Stimulated activated naive CD8-positive, alpha-beta T cell treated with anti-CD3 and anti-CD28 coated beads, Interleukin-15, amount 100 ng/mL, for 72 hours (primary cell): ENCODE measurements around the gene DNAAF6.
"Not testable (repeated sequence)": the region's sequence is repeated elsewhere in the genome, so short reads cannot be mapped to it uniquely, and the experiment has no call there.

ENCODE experiments used
- ATAC-seq: fragments of 150-1000 bp; cut with Tn5 transposase; 2 replicates; pipeline ENCODE4 v1.10.0; 2021; ENCODE audit warnings: mild to moderate bottlenecking, moderate library complexity
- DNase-seq, 2 donors: peaks; one replicate each; pipeline ENCODE4 v3.0.0; 2021 to 2022
- H3K27ac Mint-ChIP-seq, 2 donors: one replicate each; pipeline ENCODE4 v1.8.0; 2022; ENCODE audit warnings: mild to moderate bottlenecking in 2 of 2, mixed read lengths in 2 of 2, moderate library complexity in 2 of 2
- H3K27me3 Mint-ChIP-seq: one replicate; pipeline ENCODE4 v1.8.0; 2022; ENCODE audit warnings: mixed read lengths
- H3K4me1 Mint-ChIP-seq: one replicate; pipeline ENCODE4 v1.8.0; 2022; ENCODE audit warnings: mild to moderate bottlenecking, mixed read lengths
- H3K4me3 Mint-ChIP-seq, 2 donors: one replicate each; pipeline ENCODE4 v1.8.0; 2022; ENCODE audit warnings: mild to moderate bottlenecking in 2 of 2, mixed read lengths in 2 of 2, moderate library complexity in 1 of 2
- H3K9me3 Mint-ChIP-seq, 2 donors: one replicate each; pipeline ENCODE4 v1.8.0; 2022; ENCODE audit warnings: mixed read lengths in 2 of 2

Gene DNAAF6

GRCh38 chrX:107205770-107206696 lies at the start of gene DNAAF6, which contains the start of gene NUP62CL:
DNAAF6 (plus strand) TSS chrX:107206611; CDS start chrX:107212876, 6,265 bp downstream.
NUP62CL (minus strand) TSS chrX:107206433; CDS start chrX:107175146, 31,287 bp downstream.
- no peaks in the 10 kb centered on the region for H3K9me3 Mint-ChIP-seq
- H3K4me1 Mint-ChIP-seq, result peaks cover 5% of the 10 kb centered on the region
- ATAC-seq (peak; percentile 98), DNase-seq (peak; percentile 63 to 75)
- peak within 1 kb of the TSS; percentile 84 to 85 for H3K4me3 Mint-ChIP-seq
- H3K27ac Mint-ChIP-seq, result peak within 1 kb of the TSS; percentile 19 to 83
- no peaks in the 10 kb centered on the region for H3K27me3 Mint-ChIP-seq

- DNase-seq, H3K27ac Mint-ChIP-seq, ATAC-seq, H3K4me3 Mint-ChIP-seq, H3K4me1 Mint-ChIP-seq, H3K9me3 Mint-ChIP-seq, H3K27me3 Mint-ChIP-seq: not testable (repeated sequence)
Measured at GRCh38 chrX:107157618-107158017, 48.8 kb upstream of the DNAAF6 start.

GRCh38 chrX:107167163-107167921 lies 39.1 kb upstream of the DNAAF6 start:
- H3K27me3 Mint-ChIP-seq, result no peaks in the 10 kb centered on the region
- no peak overlapping the region for H3K4me3 Mint-ChIP-seq

GRCh38 chrX:107168257-107168656 lies 38.2 kb upstream of the DNAAF6 start:
- ATAC-seq (no peak), DNase-seq (no peak)
- H3K27me3 Mint-ChIP-seq, result no peaks in the 10 kb centered on the region
- H3K4me1 Mint-ChIP-seq, result no peaks in the 10 kb centered on the region
- H3K4me3 Mint-ChIP-seq, result no peak overlapping the region
- H3K9me3 Mint-ChIP-seq, result no peaks in the 10 kb centered on the region
- H3K27ac Mint-ChIP-seq, result no peak overlapping the region

More at GRCh38 chrX:107167163-107167921, 39.1 kb upstream of the DNAAF6 start:
- ATAC-seq, result no peak
- Mint-ChIP-seq H3K27ac (no peak overlapping the region), H3K9me3 (no peaks in the 10 kb centered on the region), H3K4me1 (no peaks in the 10 kb centered on the region)
- no peak for DNase-seq

- Mint-ChIP-seq H3K27ac (no peak overlapping the region), H3K4me3 (no peak overlapping the region), H3K27me3 (no peaks in the 10 kb centered on the region), H3K4me1 (no peaks in the 10 kb centered on the region), H3K9me3 (no peaks in the 10 kb centered on the region)
- no peak for ATAC-seq
- no peak for DNase-seq
Measured at GRCh38 chrX:107168712-107169111, 37.7 kb upstream of the DNAAF6 start.

- H3K27me3 Mint-ChIP-seq, result no peaks in the 10 kb centered on the region
- H3K27ac Mint-ChIP-seq, result no peak overlapping the region
- DNase-seq (no peak), ATAC-seq (no peak)
- no peaks in the 10 kb centered on the region for H3K9me3 Mint-ChIP-seq
- no peak overlapping the region for H3K4me3 Mint-ChIP-seq
- H3K4me1 Mint-ChIP-seq, result no peaks in the 10 kb centered on the region
Measured at GRCh38 chrX:107171369-107172102, 34.9 kb upstream of the DNAAF6 start.

GRCh38 chrX:107197319-107197718 lies 9.1 kb upstream of the DNAAF6 start:
- no peak for ATAC-seq
- H3K4me3 Mint-ChIP-seq, result no peak overlapping the region

GRCh38 chrX:107198074-107198473 lies 8.3 kb upstream of the DNAAF6 start:
- ATAC-seq, result not testable (repeated sequence)

More at GRCh38 chrX:107197319-107197718, 9.1 kb upstream of the DNAAF6 start:
- Mint-ChIP-seq H3K27me3 (no peaks in the 10 kb centered on the region), H3K27ac (no peak overlapping the region), H3K4me1 (no peaks in the 10 kb centered on the region), H3K9me3 (no peaks in the 10 kb centered on the region)
- DNase-seq, result no peak

GRCh38 chrX:107199491-107199890 lies 6.9 kb upstream of the DNAAF6 start:
- H3K4me3 Mint-ChIP-seq, result no peak overlapping the region
- ATAC-seq (no peak), DNase-seq (no peak)
- H3K4me1 Mint-ChIP-seq, result no peaks in the 10 kb centered on the region
- no peak overlapping the region for H3K27ac Mint-ChIP-seq
- no peaks in the 10 kb centered on the region for H3K27me3 Mint-ChIP-seq
- H3K9me3 Mint-ChIP-seq, result no peaks in the 10 kb centered on the region

More at GRCh38 chrX:107198074-107198473, 8.3 kb upstream of the DNAAF6 start:
- H3K27ac Mint-ChIP-seq, H3K27me3 Mint-ChIP-seq, H3K4me3 Mint-ChIP-seq, H3K4me1 Mint-ChIP-seq, DNase-seq, H3K9me3 Mint-ChIP-seq: not testable (repeated sequence)

- ATAC-seq, result no peak
- no peaks in the 10 kb centered on the region for H3K27me3 Mint-ChIP-seq
- no peaks in the 10 kb centered on the region for H3K9me3 Mint-ChIP-seq
- H3K4me3 Mint-ChIP-seq, result no peak overlapping the region
- no peak for DNase-seq
- no peak overlapping the region for H3K27ac Mint-ChIP-seq
- H3K4me1 Mint-ChIP-seq, result peaks cover 5% of the 10 kb centered on the region
Measured at GRCh38 chrX:107204068-107204605, 2.3 kb upstream of the DNAAF6 start.

GRCh38 chrX:107206697-107207065 lies 270 bp downstream of the DNAAF6 start:
- H3K27ac Mint-ChIP-seq, result peak overlapping the region in 1 of 2 donors; percentile 83
- DNase-seq (no peak), ATAC-seq (no peak)
- H3K4me1 Mint-ChIP-seq, result peaks cover 5% of the 10 kb centered on the region
- no peaks in the 10 kb centered on the region for H3K27me3 Mint-ChIP-seq
- peak overlapping the region; percentile 84 to 85 for H3K4me3 Mint-ChIP-seq
- no peaks in the 10 kb centered on the region for H3K9me3 Mint-ChIP-seq

- Mint-ChIP-seq H3K4me1 (peaks cover 5% of the 10 kb centered on the region), H3K4me3 (no peak overlapping the region), H3K9me3 (no peaks in the 10 kb centered on the region), H3K27me3 (no peaks in the 10 kb centered on the region), H3K27ac (no peak overlapping the region)
- DNase-seq (no peak), ATAC-seq (no peak)
Measured at GRCh38 chrX:107207089-107207488, 678 bp downstream of the DNAAF6 start.

- DNase-seq (no peak), ATAC-seq (no peak)
- Mint-ChIP-seq H3K4me3 (no peak overlapping the region), H3K9me3 (no peaks in the 10 kb centered on the region), H3K27ac (no peak overlapping the region), H3K4me1 (peaks cover 5% of the 10 kb centered on the region), H3K27me3 (no peaks in the 10 kb centered on the region)
Measured at GRCh38 chrX:107207943-107208342, 1.5 kb downstream of the DNAAF6 start.

GRCh38 chrX:107213477-107213876 lies 7.1 kb downstream of the DNAAF6 start:
- Mint-ChIP-seq H3K4me1 (no peaks in the 10 kb centered on the region), H3K27me3 (no peaks in the 10 kb centered on the region), H3K9me3 (no peaks in the 10 kb centered on the region), H3K27ac (no peak overlapping the region), H3K4me3 (no peak overlapping the region)
- DNase-seq (no peak), ATAC-seq (no peak)

- Mint-ChIP-seq H3K27me3 (no peaks in the 10 kb centered on the region), H3K9me3 (no peaks in the 10 kb centered on the region), H3K27ac (no peak overlapping the region), H3K4me3 (no peak overlapping the region), H3K4me1 (no peaks in the 10 kb centered on the region)
- no peak for DNase-seq
- no peak for ATAC-seq
Measured at GRCh38 chrX:107226757-107227156, 20.3 kb downstream of the DNAAF6 start.
